Measurements from ENCODE around the gene MGAT4B. TPM values are rescaled to one million over a fixed set of nuclear protein-coding genes. Genes with fewer than 3 reads are reported as not detected.
A peak's percentile ranks its signal among the peaks of the same experiment; 100 is the strongest.

Gene MGAT4B
- total and polyA plus RNA-seq, 2 of the 13 experiments (the other 11 are each of a cell fraction or from before 2014, with no cell fraction given): 93.5 to 130 TPM

DNA sequence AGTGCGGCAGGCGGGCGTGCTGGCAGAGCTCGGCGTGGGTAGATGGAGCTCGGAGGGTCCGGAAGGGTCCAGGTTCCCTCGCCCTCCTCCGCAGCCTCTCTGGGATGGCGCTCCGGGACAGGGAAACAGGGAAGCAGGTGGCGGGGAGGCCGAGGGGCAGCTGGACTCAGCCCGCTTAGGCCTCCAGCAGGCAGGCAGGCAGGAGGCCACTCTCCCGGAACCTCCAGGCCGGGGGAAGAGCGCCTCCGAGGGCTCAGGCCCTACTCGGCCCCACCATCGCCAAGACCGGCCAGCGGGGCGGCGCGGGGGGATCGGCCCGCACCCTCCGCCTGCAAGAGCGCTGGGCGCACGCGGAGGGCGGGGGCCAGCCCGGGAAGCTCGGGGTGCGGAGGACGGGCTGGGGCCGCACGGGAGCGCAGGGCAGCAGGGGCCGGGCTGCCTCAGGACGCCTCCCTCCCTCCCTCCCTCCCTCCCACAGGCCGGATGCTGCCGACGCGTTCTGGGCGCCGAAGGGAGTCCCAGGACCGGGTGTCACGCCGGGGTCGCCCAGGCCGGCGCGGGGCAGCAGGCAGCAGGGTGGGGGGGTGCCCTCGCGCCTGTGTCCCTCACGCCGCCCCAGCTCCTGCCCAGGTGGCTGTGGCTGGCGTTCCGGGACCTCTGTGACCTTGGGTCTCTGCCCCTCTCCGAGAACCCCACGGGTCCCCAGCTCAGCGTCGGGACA is 977 bp downstream of the MGAT4B start (continued):
- TF ChIP-seq, protein P1, sequence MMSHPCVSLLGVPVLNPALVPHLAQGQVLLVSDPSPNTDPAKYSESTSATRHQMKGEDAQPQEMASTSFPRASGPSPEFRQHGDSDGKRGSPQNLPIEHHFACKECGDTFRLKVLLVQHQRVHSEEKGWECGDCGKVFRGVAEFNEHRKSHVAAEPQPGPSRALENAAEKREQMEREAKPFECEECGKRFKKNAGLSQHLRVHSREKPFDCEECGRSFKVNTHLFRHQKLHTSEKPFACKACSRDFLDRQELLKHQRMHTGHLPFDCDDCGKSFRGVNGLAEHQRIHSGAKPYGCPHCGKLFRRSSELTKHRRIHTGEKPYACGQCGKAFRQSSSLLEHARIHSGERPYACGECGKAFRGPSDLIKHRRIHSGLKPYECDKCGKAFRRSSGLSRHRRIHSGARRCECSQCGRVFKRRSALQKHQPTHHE (CRISPR knock-in tag; IDR thresholded peaks at IDR 0.05; ENCODE audit: borderline replicate concordance): no peak
- TF ChIP-seq TRAFD1 (CRISPR knock-in tag; IDR thresholded peaks at IDR 0.05; ENCODE audit: borderline replicate concordance): no peak
- 0 out of 2 replicates have a peak, but pooled peaks have one; percentile 9 for TF ChIP-seq ZNF331 (CRISPR knock-in tag; IDR thresholded peaks at IDR 0.05)
- TF ChIP-seq ZNF589 (CRISPR knock-in tag; conservative IDR thresholded peaks at IDR 0.05): peak; percentile 56; the same call in 1 of the 2 replicates
- TF ChIP-seq, protein P2, sequence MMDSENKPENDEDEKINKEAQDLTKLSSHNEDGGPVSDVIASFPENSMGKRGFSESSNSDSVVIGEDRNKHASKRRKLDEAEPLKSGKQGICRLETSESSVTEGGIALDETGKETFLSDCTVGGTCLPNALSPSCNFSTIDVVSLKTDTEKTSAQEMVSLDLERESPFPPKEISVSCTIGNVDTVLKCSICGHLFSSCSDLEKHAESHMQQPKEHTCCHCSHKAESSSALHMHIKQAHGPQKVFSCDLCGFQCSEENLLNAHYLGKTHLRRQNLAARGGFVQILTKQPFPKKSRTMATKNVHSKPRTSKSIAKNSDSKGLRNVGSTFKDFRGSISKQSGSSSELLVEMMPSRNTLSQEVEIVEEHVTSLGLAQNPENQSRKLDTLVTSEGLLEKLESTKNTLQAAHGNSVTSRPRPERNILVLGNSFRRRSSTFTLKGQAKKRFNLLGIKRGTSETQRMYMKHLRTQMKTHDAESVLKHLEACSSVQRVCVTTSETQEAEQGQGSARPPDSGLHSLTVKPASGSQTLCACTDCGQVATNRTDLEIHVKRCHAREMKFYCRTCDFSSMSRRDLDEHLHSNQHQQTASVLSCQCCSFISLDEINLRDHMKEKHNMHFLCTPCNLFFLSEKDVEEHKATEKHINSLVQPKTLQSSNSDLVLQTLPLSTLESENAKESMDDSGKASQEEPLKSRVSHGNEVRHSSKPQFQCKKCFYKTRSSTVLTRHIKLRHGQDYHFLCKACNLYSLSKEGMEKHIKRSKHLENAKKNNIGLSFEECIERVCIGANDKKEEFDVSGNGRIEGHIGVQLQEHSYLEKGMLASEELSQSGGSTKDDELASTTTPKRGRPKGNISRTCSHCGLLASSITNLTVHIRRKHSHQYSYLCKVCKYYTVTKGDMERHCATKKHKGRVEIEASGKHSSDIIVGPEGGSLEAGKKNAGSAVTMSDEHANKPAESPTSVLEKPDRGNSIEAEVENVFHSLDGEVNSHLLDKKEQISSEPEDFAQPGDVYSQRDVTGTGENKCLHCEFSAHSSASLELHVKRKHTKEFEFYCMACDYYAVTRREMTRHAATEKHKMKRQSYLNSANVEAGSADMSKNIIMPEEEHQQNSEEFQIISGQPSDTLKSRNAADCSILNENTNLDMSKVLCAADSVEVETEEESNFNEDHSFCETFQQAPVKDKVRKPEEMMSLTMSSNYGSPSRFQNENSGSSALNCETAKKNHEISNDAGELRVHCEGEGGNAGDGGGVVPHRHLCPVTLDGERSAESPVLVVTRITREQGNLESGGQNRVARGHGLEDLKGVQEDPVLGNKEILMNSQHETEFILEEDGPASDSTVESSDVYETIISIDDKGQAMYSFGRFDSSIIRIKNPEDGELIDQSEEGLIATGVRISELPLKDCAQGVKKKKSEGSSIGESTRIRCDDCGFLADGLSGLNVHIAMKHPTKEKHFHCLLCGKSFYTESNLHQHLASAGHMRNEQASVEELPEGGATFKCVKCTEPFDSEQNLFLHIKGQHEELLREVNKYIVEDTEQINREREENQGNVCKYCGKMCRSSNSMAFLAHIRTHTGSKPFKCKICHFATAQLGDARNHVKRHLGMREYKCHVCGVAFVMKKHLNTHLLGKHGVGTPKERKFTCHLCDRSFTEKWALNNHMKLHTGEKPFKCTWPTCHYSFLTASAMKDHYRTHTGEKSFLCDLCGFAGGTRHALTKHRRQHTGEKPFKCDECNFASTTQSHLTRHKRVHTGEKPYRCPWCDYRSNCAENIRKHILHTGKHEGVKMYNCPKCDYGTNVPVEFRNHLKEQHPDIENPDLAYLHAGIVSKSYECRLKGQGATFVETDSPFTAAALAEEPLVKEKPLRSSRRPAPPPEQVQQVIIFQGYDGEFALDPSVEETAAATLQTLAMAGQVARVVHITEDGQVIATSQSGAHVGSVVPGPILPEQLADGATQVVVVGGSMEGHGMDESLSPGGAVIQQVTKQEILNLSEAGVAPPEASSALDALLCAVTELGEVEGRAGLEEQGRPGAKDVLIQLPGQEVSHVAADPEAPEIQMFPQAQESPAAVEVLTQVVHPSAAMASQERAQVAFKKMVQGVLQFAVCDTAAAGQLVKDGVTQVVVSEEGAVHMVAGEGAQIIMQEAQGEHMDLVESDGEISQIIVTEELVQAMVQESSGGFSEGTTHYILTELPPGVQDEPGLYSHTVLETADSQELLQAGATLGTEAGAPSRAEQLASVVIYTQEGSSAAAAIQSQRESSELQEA (CRISPR knock-in tag; IDR thresholded peaks at IDR 0.05; ENCODE audit: not compliant biosample characterization): no peak
- TF ChIP-seq, protein P3, sequence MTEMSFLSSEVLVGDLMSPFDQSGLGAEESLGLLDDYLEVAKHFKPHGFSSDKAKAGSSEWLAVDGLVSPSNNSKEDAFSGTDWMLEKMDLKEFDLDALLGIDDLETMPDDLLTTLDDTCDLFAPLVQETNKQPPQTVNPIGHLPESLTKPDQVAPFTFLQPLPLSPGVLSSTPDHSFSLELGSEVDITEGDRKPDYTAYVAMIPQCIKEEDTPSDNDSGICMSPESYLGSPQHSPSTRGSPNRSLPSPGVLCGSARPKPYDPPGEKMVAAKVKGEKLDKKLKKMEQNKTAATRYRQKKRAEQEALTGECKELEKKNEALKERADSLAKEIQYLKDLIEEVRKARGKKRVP (CRISPR knock-in tag; IDR thresholded peaks at IDR 0.05): no peak
- no peak for TF ChIP-seq SETDB1 (CRISPR knock-in tag; IDR thresholded peaks at IDR 0.05; ENCODE audit: borderline replicate concordance)
- no peak for TF ChIP-seq MZF1 (CRISPR knock-in tag; IDR thresholded peaks at IDR 0.05; ENCODE audit: borderline replicate concordance)
- TF ChIP-seq ZNF225 (CRISPR knock-in tag; IDR thresholded peaks at IDR 0.05): peak; percentile 23; the same call in 1 of the 2 replicates
- TF ChIP-seq ZNF160 (CRISPR knock-in tag; IDR thresholded peaks at IDR 0.05): 0 out of 2 replicates have a peak, but pooled peaks have one; percentile 61
- TF ChIP-seq ZNF652 (CRISPR knock-in tag; IDR thresholded peaks at IDR 0.05; ENCODE audit: borderline replicate concordance, low read depth): no peak
- no peak for TF ChIP-seq NFE2 (CRISPR knock-in tag; IDR thresholded peaks at IDR 0.05)
- TF ChIP-seq ZFP36L2 (CRISPR knock-in tag; IDR thresholded peaks at IDR 0.05): no peak
- 0 out of 2 replicates have a peak, but pooled peaks have one; percentile 15 for TF ChIP-seq ZBTB38 (CRISPR knock-in tag; IDR thresholded peaks at IDR 0.05)
- no peak for TF ChIP-seq TRIM24 (CRISPR knock-in tag; IDR thresholded peaks at IDR 0.05)
- TF ChIP-seq SUZ12 (IDR thresholded peaks at IDR 0.05; ENCODE audit: low read depth, low read length): no peak
- no peak for TF ChIP-seq TCF7 (IDR thresholded peaks at IDR 0.05; ENCODE audit: low read depth)

Data from HepG2 (cell line).